ENCODE results near the gene HPCA.

HPCA gene

DNA sequence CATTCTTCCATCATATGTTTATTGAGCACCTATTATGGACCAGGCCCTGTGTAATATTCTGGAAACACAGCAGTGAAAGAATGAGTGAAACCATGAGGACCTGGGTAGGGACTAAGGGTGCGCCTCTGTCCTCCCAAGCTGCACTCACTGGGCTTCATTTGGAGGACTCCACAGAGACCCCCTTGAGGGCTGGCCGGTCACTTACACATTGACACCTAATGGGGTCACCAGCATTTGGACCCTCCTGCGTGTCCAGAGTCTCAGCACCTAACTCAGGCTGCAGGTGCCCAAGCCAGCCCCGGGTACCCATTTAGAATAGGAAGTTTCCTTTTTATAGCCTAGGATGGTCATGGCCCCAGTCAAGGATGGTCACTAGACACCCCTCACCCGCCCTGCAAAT is 12.8 kb upstream of the HPCA start:
- H3K27me3 Mint-ChIP-seq (ENCODE audit: low read depth): peaks cover 29% of the 10 kb centered on the region
- peaks cover 4% of the 10 kb centered on the region for H3K36me3 Mint-ChIP-seq (ENCODE audit: low read depth)
- H3K9me3 Mint-ChIP-seq: no peaks in the 10 kb centered on the region
- peaks cover 62% of the 10 kb centered on the region for H3K4me1 Mint-ChIP-seq
- H3K27ac Mint-ChIP-seq: no peak overlapping the region
- no peak overlapping the region for H3K4me3 Mint-ChIP-seq
- TF ChIP-seq, protein P1, sequence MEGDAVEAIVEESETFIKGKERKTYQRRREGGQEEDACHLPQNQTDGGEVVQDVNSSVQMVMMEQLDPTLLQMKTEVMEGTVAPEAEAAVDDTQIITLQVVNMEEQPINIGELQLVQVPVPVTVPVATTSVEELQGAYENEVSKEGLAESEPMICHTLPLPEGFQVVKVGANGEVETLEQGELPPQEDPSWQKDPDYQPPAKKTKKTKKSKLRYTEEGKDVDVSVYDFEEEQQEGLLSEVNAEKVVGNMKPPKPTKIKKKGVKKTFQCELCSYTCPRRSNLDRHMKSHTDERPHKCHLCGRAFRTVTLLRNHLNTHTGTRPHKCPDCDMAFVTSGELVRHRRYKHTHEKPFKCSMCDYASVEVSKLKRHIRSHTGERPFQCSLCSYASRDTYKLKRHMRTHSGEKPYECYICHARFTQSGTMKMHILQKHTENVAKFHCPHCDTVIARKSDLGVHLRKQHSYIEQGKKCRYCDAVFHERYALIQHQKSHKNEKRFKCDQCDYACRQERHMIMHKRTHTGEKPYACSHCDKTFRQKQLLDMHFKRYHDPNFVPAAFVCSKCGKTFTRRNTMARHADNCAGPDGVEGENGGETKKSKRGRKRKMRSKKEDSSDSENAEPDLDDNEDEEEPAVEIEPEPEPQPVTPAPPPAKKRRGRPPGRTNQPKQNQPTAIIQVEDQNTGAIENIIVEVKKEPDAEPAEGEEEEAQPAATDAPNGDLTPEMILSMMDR (IDR thresholded peaks at IDR 0.05; ENCODE audit: unreplicated experiment in 3 of 3): no peak

DNA sequence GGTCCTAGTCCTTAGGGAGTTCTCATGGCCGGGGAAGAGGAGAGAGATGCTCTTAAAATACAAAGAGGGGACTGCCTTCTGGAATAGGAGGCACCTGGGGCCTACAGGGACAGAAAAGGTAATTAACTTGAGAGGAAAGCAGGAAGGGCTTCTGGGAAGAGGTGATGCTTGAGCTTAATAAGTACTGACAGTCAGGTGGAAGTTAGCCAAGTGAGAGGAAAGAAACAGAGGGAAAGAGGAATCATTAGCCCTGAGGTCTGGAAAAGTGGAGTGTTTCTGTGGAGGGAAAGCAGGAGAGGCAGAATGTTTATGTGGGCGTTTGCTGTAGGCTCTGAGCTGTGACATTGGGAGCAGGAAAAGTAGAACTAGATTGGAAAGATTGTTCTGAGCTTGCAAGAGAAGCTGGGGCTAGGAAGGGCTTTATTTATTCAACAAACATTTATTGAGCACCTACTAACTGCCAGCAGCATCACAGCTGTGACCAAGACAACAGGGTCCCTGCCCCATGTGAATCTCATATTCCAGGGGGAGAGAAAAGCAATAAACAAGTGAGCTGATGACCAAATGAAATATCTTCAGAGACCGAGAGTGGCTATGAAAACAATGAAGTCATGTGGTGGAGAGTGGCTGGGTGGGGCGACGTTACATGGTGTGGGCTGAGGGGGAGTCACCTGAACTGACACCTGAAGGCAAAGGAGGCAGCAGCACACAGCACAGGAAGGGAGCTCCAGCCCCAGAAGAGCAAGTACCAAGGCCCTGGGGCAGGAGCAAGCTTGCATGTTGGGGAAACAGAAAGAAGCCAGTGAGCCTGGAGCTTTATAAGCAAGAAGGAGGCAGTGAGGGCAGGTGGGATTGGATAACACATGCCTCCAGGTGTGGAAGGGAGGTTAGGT is 11.2 kb upstream of the HPCA start:
- H3K4me1 Mint-ChIP-seq: peaks cover 47% of the 10 kb centered on the region

DNA sequence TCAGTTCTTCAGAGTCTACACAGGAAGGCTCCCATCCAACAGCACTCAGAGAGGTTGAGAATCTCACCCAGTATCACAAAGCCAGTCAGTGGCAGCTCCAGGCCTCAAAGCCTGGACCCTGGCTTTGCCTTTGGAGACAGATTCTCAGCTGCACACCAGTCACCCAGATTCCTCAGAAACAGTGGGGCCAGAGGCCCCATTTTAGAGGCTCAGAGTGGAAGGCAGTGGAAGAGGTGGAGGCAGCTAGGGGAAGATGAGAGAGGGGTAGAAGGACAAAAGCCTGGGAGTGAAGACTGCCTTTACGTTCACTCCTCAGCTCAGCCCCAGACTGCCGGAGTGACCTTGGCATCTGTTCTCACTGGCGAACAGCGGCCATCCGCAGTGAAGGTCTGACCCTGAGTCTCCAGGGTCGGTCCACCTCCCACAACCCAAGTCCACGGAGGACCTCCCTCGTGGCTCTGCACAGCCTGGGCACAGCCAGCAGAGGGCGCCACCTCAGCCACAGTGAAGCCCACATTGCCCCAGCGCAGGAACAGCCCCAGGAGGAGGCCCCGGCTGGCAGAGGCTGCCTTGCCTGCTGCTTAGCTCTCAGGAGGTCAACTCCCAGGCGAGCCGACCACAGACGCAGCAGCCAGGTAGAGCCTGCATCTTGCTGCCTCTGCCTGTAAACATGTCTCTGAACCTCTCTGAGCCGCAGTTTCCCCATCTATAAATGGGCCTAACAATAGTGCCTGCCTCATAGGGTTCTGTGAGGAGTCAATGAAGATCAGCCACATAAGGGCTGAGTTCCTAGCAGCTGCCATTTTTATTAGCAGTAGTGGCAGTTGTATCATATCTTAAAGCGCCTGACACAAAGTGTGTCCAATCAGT is 9.7 kb upstream of the HPCA start:
- no peaks in the 10 kb centered on the region for H3K9me3 Mint-ChIP-seq
- H3K27me3 Mint-ChIP-seq (ENCODE audit: low read depth): peaks cover 19% of the 10 kb centered on the region
- H3K4me1 Mint-ChIP-seq: peaks cover 41% of the 10 kb centered on the region
- TF ChIP-seq, protein P1 (IDR thresholded peaks at IDR 0.05; ENCODE audit: unreplicated experiment in 3 of 3): peak; percentile 45 to 57 (median 46)
- H3K36me3 Mint-ChIP-seq (ENCODE audit: low read depth): no peaks in the 10 kb centered on the region
- H3K4me3 Mint-ChIP-seq: no peak overlapping the region
- H3K27ac Mint-ChIP-seq: no peak overlapping the region

More for the DNA sequence above, 11.2 kb upstream of the HPCA start:
- H3K9me3 Mint-ChIP-seq: no peaks in the 10 kb centered on the region
- no peaks in the 10 kb centered on the region for H3K36me3 Mint-ChIP-seq (ENCODE audit: low read depth)
- peak overlapping the region; percentile 10 to 43 (median 27) for H3K27ac Mint-ChIP-seq
- TF ChIP-seq, protein P1 (IDR thresholded peaks at IDR 0.05; ENCODE audit: unreplicated experiment in 3 of 3): no peak
- peaks cover 21% of the 10 kb centered on the region for H3K27me3 Mint-ChIP-seq (ENCODE audit: low read depth)
- H3K4me3 Mint-ChIP-seq: peak overlapping the region in 2 of 3 experiments; percentile 9 to 11

DNA sequence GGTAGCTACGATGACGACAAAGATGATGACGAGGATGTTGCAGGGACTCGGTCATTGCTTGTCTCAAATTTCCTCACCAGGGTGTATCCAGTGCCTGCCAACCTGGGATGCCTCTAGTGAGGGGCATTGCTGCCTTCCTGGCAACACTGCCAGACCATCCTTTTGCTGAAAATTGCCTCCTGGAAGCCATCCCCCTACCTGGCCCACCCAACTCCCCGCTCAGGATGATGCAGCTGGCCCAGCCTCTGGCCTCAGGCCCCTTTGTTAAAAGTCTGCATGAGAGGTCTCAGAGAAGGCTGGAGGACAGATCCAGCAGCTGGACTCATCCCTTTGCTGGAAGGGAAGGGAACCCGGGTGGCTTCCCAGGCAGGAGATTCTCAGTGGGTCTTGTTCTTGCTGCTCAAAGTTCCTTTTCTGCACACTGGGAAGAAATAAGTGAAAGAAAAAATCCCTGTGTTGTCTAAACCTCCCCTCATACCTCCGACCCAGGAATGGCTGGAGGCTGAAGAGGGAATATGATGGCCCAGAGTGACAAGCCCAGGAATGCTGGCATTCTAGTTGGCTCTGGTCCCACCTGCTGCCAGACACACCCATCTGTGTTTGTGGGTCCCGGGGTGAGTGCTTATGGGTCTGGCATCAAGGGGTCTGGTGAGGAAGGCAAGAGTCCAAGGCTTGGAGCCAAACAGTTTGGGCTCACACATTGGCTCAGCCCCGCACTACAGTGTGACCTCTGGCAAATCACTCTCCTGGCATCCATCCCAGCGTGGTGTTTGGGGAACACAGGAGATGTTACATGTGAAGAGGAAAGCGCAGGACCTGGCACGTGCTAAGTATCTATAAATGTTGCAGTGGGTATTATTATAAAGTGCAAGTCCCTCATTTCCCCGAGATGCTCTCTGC is 8.8 kb upstream of the HPCA start:
- H3K27ac Mint-ChIP-seq: peak overlapping the region in 1 of 3 experiments; percentile 48
- TF ChIP-seq, protein P1 (IDR thresholded peaks at IDR 0.05; ENCODE audit: unreplicated experiment in 3 of 3): no peak
- H3K27me3 Mint-ChIP-seq (ENCODE audit: low read depth): peaks cover 19% of the 10 kb centered on the region
- H3K4me3 Mint-ChIP-seq: no peak overlapping the region
- no peaks in the 10 kb centered on the region for H3K36me3 Mint-ChIP-seq (ENCODE audit: low read depth)
- peaks cover 34% of the 10 kb centered on the region for H3K4me1 Mint-ChIP-seq
- no peaks in the 10 kb centered on the region for H3K9me3 Mint-ChIP-seq

DNA sequence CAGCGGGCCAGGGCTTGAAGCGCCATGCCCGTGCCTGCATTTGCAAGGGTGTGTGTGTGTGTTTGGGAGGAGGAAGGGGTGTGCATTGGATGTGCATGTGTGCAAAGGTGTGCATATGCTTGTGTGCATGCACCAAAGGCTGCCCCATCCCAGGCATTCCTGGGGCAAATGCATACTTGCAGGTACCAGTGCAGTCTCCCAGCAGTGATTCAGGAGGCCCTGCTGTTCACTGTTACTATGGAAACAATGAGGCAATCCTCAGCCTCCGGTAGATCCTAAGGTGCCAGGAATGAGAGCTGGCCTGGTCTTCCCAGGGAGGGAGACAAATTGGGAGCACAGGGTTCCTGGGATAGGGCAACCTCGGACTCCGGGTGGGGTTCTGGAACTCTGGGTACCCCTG is 8.1 kb upstream of the HPCA start:
- Mint-ChIP-seq H3K4me3 (no peak overlapping the region), H3K36me3 (ENCODE audit: low read depth) (no peaks in the 10 kb centered on the region), H3K9me3 (no peaks in the 10 kb centered on the region), H3K27me3 (ENCODE audit: low read depth) (peaks cover 19% of the 10 kb centered on the region), H3K27ac (no peak overlapping the region), H3K4me1 (peaks cover 29% of the 10 kb centered on the region)
- TF ChIP-seq, protein P1 (IDR thresholded peaks at IDR 0.05; ENCODE audit: unreplicated experiment in 3 of 3): no peak

Data from nephron (organoid).